GM13977 (cell line): Measurements from ENCODE around the gene PTAR1.

ENCODE experiments used
- DNase-seq: peaks from one replicate; pipeline ENCODE4 v3.0.0; 2012; ENCODE audit warnings: low spot score
- in situ Hi-C: fragments of 300-500 bp; cut with MboI; formaldehyde crosslinking; loops from one replicate; pipeline ENCODE4 v1.12.0; 2022; ENCODE audit warnings: low sequenced_read_pairs, low pct_unique_long_range_greater_than_20kb, mixed read lengths, inconsistent platforms; ENCODE audit not compliant: unreplicated experiment
- TF ChIP-seq, protein P1 (sequence below): IDR thresholded peaks from 2 replicates; pipeline ENCODE4 v1.5.1; 2012; ENCODE audit warnings: mild to moderate bottlenecking, control low read depth; ENCODE audit not compliant: insufficient read depth; ENCODE audit errors: extremely low read depth, missing control alignments

PTAR1 gene

DNA sequence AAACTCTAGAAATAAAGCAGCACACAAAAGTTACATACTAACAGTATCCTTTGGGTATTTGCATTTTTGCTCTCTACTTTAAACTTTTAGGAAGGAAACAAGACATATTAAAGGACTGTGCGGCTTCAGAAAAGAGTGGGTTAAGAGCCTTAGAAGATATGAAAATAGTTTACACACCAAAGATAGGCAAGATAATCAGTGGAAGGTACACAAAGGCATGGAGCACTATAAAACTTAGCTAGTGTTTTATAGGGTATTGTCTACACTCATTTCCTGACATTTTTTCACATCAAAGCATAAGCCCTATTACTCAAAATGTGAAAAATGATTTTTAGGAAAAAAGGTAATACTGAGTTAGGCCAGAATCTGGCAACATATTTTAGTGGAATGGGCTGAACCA, 44.0 kb downstream of the PTAR1 start:
- in situ Hi-C loops = no loop called here
- TF ChIP-seq, protein P1, sequence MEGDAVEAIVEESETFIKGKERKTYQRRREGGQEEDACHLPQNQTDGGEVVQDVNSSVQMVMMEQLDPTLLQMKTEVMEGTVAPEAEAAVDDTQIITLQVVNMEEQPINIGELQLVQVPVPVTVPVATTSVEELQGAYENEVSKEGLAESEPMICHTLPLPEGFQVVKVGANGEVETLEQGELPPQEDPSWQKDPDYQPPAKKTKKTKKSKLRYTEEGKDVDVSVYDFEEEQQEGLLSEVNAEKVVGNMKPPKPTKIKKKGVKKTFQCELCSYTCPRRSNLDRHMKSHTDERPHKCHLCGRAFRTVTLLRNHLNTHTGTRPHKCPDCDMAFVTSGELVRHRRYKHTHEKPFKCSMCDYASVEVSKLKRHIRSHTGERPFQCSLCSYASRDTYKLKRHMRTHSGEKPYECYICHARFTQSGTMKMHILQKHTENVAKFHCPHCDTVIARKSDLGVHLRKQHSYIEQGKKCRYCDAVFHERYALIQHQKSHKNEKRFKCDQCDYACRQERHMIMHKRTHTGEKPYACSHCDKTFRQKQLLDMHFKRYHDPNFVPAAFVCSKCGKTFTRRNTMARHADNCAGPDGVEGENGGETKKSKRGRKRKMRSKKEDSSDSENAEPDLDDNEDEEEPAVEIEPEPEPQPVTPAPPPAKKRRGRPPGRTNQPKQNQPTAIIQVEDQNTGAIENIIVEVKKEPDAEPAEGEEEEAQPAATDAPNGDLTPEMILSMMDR = no peak
- DNase-seq = no peak

DNA sequence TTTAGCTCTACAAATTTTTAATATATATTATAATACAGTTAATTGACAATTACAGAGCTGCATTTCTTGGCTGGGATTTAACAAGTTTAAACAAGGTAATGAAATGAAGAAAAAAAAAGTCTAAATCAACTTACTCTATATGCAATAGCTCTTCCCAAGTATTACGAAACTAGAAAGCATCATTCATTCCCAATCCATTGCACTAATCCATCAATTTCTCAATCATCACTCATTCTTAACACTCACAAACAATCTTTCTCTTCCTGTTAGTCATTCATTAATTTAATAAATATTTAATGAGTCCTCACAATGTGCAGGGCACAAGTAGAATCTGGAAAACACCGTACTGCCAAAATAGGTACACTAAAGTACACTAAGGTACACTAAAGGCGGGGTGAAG, 44.7 kb downstream of the PTAR1 start:
- DNase-seq = no peak
- TF ChIP-seq, protein P1 = no peak
- in situ Hi-C loops = no loop called here

DNA sequence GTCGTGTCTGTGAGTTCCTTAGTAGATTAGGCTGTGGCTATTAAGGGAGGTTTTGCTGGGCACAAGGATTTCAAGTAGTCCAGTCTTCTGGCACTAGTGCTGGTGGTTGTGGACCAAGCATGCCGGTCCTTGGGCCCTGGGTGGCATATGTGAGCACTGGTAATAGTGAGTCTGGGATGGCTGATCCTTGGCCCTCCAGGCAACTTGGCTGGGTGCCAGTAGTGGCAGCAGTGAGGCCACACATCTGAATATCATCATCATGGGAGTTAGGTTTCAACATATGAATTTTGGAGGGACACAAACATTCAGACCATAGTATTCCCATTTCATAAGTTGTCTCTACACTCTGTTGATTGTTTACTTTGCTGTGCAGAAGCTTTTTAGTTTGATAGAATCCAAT, 62.3 kb downstream of the PTAR1 start:
- TF ChIP-seq, protein P1 = no peak
- DNase-seq = no peak
- in situ Hi-C loops = no loop called here

DNA sequence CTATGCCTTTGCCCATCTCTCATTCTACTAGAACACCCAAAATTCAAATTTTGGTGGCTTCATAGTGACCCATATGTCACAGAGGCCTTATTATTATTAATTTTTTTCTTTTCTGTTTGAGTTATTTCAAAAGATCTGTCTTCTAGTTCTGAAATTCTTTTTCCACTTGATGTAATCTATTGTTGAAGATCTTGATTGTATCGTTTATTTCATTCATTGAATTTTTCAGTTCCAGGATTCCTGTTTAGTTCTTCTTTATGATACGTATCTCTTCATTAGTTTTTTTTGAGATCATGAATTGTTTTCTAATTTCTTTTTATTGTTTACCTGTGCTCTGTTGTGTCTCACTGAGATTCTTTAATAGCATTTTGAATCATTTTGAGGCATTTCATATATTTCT, 63.0 kb downstream of the PTAR1 start:
- TF ChIP-seq, protein P1 = no peak
- in situ Hi-C loops = no loop called here
- no peak for DNase-seq

DNA sequence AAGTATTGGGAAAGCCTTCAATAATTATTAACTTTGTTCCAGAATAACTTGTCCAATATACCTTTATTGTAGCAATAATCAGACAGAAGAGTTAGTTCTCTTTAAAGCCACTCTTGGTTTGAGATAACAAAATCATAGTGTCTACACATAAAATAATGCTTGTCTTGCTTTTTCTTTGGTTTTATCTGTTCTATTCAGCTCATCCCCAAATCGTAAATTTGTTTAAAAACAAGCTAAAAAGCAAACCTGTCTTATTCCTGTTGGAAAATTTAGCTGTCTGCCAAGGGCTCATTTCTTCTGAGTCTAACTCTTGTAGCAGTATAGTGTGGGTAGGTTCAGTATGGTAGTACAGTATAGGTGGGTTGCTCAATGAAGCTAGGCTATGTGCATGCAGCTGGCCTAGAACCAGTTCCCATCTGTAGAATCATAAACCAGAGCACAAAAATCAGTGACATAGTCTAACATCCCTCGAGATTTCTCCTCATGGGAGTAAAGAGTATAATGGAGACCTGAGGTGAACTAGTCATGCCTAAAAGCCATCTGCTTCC, 69.7 kb downstream of the PTAR1 start:
- TF ChIP-seq, protein P1 = no peak
- DNase-seq = no peak
- in situ Hi-C loops = no loop called here

DNA sequence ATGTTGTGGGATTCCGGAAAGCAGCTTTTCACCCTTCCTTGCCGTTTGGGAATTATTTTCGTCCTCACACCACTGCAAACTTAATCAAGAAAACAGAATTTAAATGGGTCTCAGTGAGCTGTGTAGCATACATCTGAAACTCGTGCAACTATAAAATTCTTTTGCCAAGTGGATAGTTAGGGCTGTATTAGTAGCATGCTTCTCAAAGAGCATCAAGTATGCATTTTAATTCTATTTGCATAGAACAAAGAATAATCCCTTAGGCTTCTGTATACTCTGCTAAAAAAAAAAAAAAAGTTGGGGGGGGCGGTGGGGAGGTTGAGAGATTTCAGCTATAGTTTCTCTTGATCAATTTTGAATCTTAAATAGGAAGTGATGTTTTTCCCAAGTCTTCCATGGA, 75.9 kb downstream of the PTAR1 start:
- in situ Hi-C loops = no loop called here
- no peak for DNase-seq
- TF ChIP-seq, protein P1 = no peak

DNA sequence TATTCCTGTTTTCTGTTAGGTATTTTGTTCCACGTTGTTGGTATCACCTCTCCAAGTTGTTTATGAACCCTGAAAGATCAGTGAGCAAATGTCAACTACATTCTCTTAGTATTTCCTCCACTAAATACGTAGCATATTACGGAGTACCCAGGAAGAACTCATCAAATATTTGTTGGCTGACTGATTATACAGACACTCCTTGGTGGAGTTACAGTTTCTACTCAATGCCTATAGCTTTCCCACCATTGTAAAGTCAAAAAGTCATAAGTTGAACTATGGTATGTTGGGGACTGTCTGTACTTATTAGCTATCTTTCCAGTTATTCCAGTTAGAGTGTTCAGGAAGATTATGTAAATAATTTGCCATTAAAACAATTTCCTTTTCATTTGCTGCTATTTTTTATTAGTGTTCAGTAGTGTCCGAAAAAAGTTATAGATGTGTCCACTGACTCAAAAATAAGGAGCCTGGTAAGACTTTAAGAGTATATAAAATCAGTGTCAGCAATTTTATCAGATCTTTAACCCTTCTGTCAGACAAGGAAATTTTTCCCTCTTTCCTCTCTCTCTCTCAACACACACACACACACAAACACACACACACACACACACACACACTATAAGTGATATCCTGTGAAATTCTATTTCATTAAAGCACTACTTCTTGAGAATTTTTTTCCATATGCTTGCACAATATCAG, 80.8 kb downstream of the PTAR1 start:
- no peak for DNase-seq
- in situ Hi-C loops = no loop called here
- TF ChIP-seq, protein P1 = no peak
